Measurements from ENCODE around the gene AUTS2.

GRCh38 chr7:70781922-70782311 is 1183.6 kb downstream of the AUTS2 start:
- TF ChIP-seq POLR2A (IDR thresholded peaks at IDR 0.05), result no peak
- TF ChIP-seq CTCF (IDR thresholded peaks at IDR 0.05), result no peak
- no peak for TF ChIP-seq POLR2AphosphoS5 (IDR thresholded peaks at IDR 0.05)

All from breast epithelium (tissue), 3 donors.